ENCODE data around the gene APOBEC3G.
"Not testable (repeated sequence)": the region's sequence is repeated elsewhere in the genome, so short reads cannot be mapped to it uniquely, and the experiment has no call there.

Gene APOBEC3G

DNA sequence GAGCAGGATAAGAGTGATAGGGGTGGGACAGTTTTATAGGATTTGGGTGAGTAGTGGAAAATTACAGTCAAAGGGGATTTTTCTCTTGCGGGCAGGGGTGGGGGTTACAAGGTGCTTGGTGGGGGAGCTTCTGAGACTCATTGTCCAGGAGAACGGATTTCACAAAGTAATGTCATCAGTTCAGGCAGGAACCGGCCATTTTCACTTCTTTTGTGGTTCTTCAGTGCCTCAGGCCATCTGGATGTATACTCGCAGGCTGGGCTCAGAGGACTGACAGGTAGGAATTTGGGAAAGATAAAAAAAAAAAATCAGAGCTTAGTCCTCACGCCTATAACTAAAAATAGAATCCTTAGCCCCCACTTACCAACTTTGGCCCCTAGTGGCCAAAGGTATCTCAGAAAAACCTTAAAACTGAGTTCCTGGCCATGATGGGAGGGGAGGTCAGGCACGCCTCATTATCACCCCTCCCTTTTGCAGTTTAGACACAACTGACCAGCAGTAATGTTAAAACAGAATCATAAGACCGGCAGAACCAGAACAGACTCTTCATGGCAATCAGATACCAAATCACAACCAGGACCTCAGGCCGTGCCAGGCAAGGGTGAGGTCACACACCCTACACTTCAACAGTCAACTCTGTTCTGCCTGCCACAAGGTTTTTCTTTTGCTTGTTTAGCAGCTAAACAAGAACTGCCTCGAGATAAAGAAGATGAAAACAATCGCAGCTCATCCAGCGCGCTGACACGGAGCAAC, 8.9 kb upstream of the APOBEC3G start:
- DNase-seq: no peak

DNA sequence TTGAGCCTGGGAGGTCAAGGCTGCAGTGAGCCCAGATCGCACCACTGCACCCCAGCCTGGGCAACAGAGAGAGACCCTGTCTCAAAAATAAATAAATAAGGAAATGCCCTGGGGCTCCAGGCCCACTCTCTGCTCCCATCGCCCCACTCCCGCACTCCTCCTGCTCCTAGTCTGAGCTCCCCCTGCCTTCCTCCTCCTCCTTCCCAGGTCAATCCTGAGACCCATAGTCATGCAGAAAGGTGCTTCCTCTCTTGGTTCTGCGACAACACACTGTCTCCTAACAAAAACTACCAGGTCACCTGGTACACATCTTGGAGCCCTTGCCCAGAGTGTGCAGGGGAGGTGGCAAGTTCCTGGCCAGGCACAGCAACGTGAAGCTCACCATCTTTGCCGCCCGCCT, 6.9 kb upstream of the APOBEC3G start:
- no peak for DNase-seq

DNA sequence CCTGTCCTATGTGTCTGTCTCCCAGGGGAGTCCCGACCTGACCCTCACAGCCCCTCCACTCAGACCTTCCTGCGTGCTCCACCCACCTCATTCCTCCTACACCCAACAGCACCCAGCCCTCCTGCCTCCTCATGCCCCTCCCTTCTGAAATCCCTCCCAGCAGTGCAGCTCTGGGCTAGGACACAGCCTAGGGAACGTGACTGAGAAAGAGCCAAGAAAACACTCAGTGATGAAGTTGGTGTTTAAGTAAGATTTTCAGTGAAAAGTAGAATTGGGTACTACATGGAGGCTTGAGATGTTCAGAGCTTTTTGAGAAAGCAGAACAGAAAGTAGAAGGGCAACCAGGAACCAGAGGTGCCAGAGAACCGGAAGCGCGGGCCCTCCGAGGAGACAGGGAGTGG, 4.5 kb upstream of the APOBEC3G start:
- not testable (repeated sequence) for DNase-seq

DNA sequence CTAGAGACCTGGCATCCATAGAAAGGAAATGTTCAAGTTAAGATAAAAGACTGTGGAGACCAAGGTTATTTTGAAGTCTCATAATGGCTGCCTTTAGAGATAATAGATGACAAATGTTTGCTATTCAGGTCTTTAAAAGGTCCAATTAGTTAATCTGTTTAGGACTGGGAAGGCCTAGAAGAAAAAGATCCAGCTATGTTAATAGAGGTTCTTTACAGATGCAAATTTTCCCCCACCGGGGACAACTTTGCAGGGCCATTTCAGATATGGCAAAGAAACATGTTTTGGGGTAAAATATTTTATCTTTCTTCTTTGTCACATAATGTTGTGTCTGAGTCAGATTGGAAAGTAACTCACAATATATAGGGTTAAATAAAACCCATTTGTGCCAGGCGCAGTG, 3.1 kb upstream of the APOBEC3G start:
- DNase-seq: no peak

DNA sequence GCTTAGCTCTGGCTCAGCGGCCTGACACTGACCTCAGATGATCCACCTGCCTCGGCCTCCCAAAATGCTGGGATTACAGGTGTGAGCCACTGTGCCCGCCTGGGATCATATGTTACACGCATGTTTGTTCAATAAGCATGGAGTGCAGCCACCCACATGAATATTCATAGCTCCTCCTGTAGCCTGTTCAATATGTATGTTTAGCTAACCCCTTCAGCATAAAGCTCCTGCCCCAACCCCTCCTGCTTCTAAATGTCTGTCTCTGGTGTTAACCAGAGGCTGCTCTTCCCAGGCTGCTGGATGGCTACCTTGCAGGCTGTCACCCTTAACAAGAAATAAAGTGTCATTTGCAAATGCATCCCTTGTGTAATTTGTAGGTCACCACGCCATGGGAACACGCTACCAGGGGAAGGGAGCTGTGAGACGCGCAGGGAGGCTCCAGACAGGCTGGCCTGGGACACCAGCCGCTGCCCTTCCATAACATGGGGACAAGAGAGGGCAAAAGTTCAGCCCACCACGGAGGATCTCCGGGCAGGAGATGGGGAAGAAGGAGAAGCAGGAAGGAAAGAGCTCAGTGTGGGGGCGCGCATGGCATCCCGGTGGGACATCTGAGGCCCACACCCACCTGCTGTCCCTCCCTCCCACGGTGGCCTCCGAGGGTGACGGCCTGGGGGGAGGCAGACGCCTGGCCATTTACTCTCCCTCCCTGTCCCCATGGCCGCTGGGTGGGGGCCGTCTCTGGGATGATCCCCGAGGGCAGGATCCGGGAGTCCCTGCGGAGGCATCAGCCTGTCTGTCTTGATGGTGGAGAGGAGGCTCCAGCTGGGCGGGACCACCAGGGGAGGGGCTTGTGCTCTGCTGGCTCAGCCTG, 685 bp upstream of the APOBEC3G start:
- DNase-seq: not testable (repeated sequence)

DNA sequence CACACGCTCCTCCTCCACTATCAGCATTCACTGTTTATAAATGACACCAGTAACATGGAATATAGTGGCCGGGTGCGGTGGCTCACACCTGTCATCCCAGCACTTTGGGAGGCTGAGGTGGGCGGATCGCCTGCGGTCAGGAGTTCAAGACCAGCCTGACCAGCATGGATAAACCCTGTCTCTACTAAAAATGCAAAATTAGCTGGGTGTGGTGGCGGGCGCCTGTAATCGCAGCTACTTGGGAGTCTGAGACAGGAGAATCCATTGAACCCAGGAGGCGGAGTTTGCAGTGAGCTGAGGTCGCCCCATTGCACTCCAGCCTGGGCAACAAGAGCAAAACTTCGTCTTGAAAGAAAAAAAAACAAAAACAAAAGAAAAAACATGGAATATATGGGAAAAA, 837 bp downstream of the APOBEC3G start:
- not testable (repeated sequence) for DNase-seq

DNA sequence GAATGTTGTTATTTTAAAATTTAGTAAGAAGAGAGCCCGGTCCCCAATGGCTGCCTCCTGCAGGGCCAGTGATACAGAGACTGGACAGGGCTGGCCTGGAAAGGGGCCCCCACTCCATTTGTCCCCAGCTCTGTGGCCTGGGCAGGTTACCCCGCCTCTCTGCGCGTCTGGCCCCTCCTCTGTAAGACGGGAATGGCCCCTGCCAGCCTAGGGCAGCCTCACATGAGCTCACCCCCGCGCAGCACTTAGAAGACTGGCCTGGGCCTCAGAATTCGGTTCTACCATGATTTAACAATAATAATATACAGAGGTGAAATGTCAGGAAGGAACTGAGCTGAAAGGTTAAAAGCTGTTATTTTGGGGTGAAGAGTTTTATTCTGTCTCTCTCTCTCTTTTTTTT, 1.3 kb downstream of the APOBEC3G start:
- DNase-seq: no peak

DNA sequence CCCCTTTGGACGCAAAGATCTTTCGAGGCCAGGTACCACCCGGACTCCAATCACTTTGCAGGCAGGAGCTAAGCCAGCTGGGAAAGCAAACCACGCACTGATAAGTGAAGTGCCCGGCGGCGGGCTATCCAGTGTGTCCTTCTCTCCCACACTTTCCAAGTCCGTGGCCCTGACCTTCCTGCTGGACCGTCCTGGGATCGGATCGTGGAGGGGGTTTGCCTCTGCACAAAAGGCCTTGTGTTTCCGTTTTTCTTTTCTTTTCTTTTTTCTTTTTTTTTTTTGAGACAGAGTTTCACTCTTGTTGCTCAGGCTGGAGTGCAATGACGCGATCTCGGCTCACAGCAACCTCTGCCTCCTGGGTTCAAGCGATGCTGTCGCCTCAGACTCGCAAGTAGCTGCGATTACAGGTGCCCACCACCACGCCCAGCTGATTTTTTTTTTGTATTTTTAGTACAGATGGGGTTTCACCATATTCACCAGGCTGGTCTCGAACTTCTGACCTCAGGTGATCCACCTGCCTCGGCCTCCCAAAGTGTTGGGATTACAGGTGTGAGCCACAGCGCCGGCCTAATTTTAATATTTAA, 2.1 kb downstream of the APOBEC3G start:
- not testable (repeated sequence) for DNase-seq

DNA sequence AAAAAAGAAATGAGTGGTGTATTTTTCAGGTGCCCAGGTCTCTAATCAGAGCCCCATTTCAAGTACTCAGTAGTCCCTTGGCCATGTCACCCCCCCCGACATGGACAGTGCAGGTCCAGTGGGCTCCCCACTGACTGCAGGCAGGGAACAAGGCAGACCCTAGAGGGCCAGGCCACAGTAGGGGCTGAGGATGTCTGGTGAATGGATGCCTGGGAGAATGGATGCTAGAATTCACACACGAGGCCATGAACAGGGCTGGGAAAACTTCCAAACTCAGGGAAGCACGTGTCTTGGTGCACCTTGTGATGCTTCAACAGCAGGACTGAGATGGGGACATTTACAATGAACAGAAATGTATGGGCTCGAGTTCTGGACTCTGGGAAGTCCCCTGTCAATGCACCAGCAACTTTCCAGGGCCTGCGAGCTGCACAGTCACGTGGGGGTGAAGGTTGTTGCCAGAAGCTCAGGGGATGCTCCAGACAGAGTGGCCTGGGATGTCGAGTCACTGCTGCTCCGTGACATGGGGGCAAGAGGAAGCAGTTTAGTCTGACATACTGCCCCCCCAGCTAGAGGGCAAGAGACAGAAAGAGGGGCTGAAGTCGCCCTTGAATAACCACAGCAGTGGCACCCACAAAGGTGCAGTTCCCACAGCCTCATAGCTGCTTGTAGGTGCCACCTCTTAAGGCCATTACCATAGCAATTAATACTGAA, 3.1 kb downstream of the APOBEC3G start:
- DNase-seq: peak; percentile 55

DNA sequence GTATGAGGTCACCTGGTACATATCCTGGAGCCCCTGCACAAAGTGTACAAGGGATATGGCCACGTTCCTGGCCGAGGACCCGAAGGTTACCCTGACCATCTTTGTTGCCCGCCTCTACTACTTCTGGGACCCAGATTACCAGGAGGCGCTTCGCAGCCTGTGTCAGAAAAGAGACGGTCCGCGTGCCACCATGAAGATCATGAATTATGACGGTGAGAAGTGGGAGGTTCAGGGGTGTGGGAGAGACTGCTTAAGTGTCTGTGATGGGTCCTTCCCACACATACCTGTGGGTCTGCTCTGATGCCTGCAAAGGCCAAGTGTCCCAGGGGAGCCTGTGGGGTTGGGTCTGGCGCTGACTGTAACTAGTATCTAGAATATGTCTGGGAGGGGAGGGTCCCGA, 3.9 kb downstream of the APOBEC3G start:
- no peak for DNase-seq

DNA sequence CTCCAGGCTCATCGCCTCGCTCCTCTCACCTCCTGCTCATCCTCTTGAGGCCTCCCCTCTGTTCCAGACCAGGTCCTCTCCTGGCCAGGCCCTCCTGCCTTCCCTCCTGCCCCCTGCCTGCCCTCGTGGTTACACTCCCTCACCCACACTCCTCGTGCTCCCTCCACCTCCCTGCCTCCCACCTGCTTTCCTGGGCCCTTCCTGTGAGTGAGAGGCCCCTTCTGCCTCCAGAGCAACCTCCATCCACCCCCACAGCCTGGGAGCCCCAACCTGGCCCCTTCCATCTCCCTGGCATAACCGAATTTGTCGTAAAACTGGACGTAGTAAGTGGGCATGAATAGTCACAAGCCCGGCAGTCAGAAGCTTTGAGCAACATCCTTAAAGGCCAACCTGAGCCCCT, 4.5 kb downstream of the APOBEC3G start:
- no peak for DNase-seq

DNA sequence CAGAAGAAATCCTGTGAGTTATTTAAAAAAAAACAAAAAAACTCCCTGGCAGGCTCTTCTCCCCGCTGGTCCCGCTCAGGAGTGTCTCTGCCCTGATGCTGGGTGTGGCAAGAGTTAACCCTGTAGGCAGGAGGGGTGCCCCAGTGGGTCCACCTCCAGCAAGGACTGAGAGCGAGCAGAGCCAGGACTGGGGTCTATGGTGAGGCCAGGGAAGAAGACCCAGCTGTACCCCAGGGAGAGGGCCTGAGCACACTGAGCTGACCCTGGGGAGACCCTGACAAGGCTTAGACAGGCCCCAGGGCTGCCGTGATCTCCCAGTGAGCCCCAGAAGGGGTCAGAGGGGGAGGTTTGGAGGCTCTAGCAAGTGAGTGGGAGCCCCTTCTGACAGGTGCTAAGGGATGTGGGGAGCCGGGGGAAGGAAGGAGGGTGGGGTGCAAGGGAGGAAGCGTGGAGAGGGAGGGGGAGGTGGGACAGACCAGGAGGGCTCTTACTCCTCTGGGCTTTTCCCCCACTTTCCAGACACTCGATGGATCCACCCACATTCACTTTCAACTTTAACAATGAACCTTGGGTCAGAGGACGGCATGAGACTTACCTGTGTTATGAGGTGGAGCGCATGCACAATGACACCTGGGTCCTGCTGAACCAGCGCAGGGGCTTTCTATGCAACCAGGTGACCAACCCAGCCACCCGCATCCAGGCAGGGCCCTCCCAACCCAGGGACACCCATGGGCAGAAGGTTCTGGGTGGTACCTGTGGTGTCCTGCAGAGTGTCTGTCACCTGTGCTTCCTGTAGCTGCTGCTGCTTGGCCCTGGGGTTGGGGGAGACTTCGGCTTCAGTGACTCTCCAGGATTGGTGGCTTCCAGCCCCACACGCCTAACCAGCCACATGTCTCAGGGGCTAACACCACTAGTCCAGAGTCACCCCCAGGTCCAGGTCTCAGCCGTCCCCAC, 6.4 kb downstream of the APOBEC3G start:
- no peak for DNase-seq

DNA sequence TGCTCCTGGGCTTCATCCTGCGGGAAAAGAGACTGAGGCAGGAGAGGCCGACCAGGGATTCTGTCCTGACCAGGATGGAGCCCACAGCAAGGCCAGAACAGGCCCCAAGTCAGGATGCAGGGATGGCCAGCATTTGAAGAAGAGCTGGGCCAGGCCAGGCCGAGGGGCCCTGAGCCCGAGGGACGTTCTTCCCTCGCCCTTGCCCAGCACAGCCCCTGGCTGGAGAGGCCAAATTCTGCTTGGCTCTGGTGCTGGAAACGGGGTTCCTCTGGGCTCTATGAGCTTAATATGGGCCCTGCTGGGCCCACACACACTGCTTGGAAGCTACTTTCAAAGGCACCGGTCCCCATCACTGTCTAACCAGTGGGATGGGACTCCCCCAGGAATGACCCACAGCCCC, 7.6 kb downstream of the APOBEC3G start:
- no peak for DNase-seq

DNA sequence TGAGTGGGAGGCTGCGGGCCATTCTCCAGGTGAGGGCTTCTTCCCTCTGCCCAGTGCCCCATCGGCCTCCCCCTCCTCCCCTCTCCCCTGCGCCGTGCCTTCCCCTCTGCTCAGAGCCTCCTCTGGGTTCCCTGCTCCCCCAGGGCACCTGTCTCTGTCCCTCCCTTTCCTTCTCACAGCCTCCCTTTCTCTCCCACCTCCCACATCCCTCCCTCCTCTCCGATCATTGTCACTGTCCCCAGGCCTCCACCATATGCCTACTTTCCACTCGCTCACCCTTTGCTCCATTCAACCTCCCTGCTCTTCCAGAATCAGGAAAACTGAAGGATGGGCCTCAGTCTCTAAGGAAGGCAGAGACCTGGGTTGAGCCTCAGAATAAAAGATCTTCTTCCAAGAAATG, 10.0 kb downstream of the APOBEC3G start:
- no peak for DNase-seq

DNA sequence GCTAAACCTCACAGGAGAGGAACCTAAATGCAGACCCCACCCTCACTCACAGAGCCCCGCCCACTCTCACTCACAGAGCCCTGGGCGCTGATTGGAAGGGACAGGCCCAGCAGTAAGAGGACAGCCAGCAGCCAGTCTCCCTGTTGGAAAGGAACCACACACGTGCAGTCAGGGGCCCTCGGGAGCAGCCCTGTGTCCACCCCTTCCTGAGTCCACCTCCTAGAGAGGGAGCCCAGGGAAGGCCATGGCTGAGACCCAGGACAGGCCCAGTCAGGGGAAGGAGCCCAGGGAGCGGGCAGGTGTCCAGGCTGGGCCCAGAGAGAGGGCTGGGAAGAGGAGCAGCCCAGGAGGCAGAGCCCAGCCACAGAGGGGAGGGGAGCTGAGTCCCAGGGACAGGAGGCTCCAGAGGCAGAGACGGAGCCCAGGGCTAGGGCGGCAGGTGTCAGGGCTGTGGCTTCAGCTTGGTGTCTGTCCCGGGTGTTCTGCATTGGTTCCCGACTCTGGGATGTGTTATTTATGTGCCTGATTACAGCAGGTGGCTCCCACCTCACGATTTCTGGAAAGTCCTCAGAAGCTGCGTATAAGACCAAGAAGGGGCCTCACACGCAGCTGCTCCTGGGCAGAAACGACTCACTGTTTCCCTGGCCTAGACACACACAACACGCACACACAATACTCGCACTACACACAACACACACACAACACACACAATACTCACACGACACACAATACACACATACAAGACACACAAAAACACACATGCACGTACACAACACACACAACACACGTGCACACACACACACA, 11.0 kb downstream of the APOBEC3G start:
- no peak for DNase-seq

DNA sequence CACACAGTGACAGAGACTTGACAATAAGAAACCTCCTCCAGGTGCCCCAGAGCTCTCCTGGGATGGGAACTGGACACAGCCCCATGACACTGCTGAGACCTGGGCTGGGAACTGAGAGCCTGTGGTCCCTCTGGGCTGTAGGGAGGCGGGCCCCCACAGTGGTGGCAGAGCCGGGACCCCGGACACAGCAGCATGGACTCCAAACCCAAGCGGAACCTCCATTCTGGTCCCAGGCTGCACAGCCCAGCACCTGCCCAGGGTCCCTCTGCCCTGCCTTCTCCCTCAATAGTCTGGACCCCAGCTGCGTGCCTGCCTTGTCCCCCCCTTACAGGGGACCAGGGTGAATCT, 11.6 kb downstream of the APOBEC3G start:
- DNase-seq: no peak

DNA sequence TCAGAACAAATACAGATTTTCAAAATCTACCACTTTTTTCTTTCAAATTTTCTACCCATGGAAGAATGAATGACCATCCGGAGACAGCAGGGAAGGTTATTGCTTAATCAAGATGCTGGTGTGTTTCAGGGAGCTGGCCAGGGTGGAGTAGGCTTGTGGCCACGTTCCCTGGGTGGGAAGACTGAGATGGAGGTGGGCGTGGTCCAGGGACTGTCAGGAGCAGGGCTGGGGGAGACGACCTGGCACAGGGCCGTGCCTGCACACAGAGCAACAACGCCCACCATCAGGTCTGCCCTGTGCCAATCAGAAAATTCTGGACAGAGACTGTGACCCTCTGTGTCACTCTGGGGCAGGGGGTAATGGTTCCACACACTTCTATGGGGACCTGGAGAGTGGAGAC, 12.9 kb downstream of the APOBEC3G start:
- DNase-seq: no peak

DNA sequence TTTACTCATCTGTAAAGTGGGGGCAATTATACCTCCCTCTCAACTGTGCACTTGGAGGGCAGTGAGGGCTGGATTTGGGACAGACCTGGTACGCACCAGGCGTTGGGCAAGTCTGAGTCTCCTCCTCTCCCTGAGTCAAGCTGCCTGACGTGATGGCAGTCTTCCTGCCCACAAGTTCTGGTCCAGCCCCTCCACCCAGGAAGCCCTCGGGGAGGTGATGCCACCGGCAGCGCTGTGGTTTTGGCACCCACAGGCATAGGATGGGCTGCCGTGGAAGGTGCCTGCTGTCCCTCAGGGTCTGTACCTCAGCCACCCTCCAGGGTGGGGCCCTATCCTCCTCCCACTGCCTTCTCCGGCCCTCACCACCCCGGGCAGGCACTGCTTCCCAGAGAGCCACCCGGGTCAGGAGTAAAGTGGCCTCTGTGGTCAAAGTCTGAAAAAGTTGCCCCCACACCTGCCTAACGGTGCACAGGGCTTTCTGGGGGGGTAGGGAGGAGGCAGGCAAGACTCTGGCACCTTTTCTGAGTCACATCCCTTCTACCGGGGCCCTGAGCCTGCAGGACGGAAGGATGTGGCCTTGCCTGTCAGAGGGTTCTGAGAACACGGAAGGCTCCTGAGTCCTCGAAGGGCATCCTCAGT, 13.5 kb downstream of the APOBEC3G start:
- peak; percentile 86 for DNase-seq

DNA sequence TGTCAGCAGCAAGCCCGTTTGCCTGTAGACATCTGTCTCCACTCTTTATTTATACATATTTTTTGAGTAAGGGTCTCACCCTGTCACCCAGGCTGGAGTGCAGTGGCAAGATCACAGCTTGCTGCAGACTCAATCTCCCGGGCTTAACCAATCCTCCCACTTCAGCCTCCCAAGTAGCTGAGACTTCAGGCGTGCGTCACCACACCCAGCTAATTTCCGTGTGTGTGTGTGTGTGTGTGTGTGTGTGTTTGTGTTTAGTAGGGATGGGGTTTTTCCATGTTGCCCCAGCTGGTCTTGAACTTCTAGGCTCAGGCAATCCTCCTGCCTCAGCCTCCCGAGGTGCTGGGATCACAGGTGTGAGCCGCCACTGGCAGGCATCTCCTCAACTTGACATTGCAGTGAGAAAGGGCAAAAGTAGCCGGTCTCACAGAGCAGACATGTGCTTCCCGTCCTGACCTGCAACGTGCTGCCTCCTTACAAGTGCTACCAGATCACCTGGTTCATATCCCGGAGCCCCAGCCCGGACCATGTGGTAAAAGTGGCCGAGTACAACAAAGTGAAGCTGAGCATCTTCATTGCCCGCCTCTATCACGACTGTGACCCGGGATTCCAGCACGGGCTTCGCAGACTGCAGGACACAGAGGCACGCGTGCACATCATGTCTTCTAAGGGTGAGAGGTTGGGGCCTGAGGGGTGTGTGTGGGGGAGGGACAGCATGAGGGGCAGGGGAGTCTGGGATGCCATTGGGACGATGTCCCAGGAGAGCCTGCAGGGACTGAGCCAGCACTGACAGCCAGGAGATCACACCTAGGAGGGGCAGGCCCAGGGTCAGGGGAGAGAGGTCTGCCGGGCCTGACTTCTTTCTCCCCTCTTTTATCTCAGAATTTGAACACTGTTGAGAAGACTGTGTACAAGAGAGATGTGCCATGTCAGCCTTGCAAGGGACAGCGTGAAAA, 14.3 kb downstream of the APOBEC3G start:
- DNase-seq: no peak
